GM12878 (cell line): ENCODE measurements around the gene CFAP74. TPM values are rescaled to one million over a fixed set of nuclear protein-coding genes. Genes with fewer than 3 reads are reported as not detected.

Source experiments
- ATAC-seq: fragments of 200-7000 bp; cut with Tn5 transposase; 3 replicates; pipeline ENCODE4 v1.9.1; 2020; ENCODE audit warnings: mild to moderate bottlenecking, moderate library complexity
- BruUV-seq: library from RNA; stranded (reverse); fragments of 400-500 nt; replicated peaks from 2 replicates; lab custom pipeline; 2021; lab: Mats Ljungman, UMichigan
- CTCF ChIA-PET: fragments of 300-600 bp; sonication (Branson Sonifier 250); formaldehyde crosslinking; extraction: SDS; loops from one replicate; lab custom pipeline; 2021; ENCODE audit warnings: inconsistent platforms; lab: Yijun Ruan, JAX
- POLR2A ChIA-PET: fragments of 350-600 bp; formaldehyde crosslinking; extraction: SDS; loops from one replicate; lab custom pipeline; 2021; ENCODE audit warnings: inconsistent platforms; lab: Charles Lee
- RAD21 ChIA-PET: fragments of 300-600 bp; sonication (Branson Sonifier 250); formaldehyde crosslinking; loops from one replicate; lab custom pipeline; 2023; ENCODE audit warnings: antibody characterized with exemption; ENCODE audit not compliant: unreplicated experiment; lab: Charles Lee
- SMC1A ChIA-PET: fragments of 300-600 bp; sonication (Branson Sonifier 250); formaldehyde crosslinking; loops from one replicate; lab custom pipeline; 2023; ENCODE audit not compliant: unreplicated experiment, uncharacterized antibody; lab: Charles Lee
- DNase-seq: peaks from one replicate; pipeline ENCODE4 v3.0.0-alpha.2; 2011; ENCODE audit warnings: low read depth, low spot score
- FAIRE-seq: peaks from 3 replicates; lab custom pipeline; 2011; peaks lifted over from hg19 to GRCh38; lab: Jason Lieb, UNC
- H2AFZ ChIP-seq: 2 replicates; pipeline ENCODE4 v1.6.0; 2011; ENCODE audit warnings: low read depth, low read length, control low read depth; ENCODE audit not compliant: control insufficient read depth
- H3K27ac ChIP-seq: 2 replicates; pipeline ENCODE4 v1.5.1; 2011; ENCODE audit warnings: control low read depth; ENCODE audit not compliant: control insufficient read depth, insufficient read depth
- H3K27me3 ChIP-seq, 2 experiments: replicated peaks in 1 of 2; 2 replicates each; pipeline versions ENCODE4 v1.6.0 to v1.6.1; 2011; ENCODE audit warnings: low read length in 1 of 2; ENCODE audit not compliant: control insufficient read depth in 2 of 2, insufficient read depth in 2 of 2
- H3K36me3 ChIP-seq, 2 experiments: 2 replicates each; pipeline ENCODE4 v1.5.1; 2011; ENCODE audit warnings: low read length in 1 of 2; ENCODE audit not compliant: control insufficient read depth in 2 of 2, insufficient read depth in 2 of 2
- H3K4me1 ChIP-seq: 2 replicates; pipeline ENCODE4 v1.6.1; 2011; ENCODE audit warnings: mild to moderate bottlenecking, low read length, moderate library complexity, mixed read lengths; ENCODE audit not compliant: control insufficient read depth, insufficient read depth
- H3K4me2 ChIP-seq: 2 replicates; pipeline ENCODE4 v1.6.0; 2011; ENCODE audit warnings: control low read depth; ENCODE audit not compliant: control insufficient read depth, insufficient read depth
- H3K4me3 ChIP-seq: fragments of 200-600 bp; sonication (generic); 2 replicates; pipeline ENCODE4 v1.5.1; 2016
- H3K79me2 ChIP-seq: 2 replicates; pipeline ENCODE4 v1.6.0; 2011; ENCODE audit warnings: low read length; ENCODE audit not compliant: control insufficient read depth, insufficient read depth
- H3K9ac ChIP-seq: 2 replicates; pipeline ENCODE4 v1.8.0; 2011; ENCODE audit warnings: low read length, control low read depth, mixed read lengths; ENCODE audit not compliant: control insufficient read depth, insufficient read depth
- H3K9me3 ChIP-seq: replicated peaks from 3 replicates; pipeline ENCODE4 v1.5.1; 2011; ENCODE audit warnings: mild to moderate bottlenecking, low read length; ENCODE audit not compliant: control insufficient read depth, insufficient read depth
- H4K20me1 ChIP-seq: 2 replicates; pipeline ENCODE4 v1.6.0; 2011; ENCODE audit not compliant: control insufficient read depth, insufficient read depth
- CEBPB ChIP-seq, 2 experiments: fragments of 150-350 bp in 1 of 2; IDR thresholded peaks; 2 replicates each; pipeline ENCODE4 v1.6.1; 2012 to 2014; ENCODE audit warnings: low read depth in 2 of 2, low read length in 2 of 2, borderline replicate concordance in 1 of 2, inconsistent platforms in 1 of 2
- CREM ChIP-seq: IDR thresholded peaks from 2 replicates; pipeline ENCODE4 v1.6.1; 2014; ENCODE audit warnings: antibody characterized with exemption, low read depth
- DPF2 ChIP-seq: fragments of 450-650 bp; IDR thresholded peaks from 2 replicates; pipeline ENCODE4 v1.6.1; 2017; ENCODE audit warnings: mild to moderate bottlenecking
- HDAC2 ChIP-seq: fragments of 200-600 bp; sonication (generic); IDR thresholded peaks from 2 replicates; pipeline ENCODE4 v1.6.1; 2017
- HSF1 ChIP-seq: fragments of 150-350 bp; IDR thresholded peaks from 2 replicates; pipeline ENCODE4 v1.6.1; 2014; ENCODE audit warnings: mild to moderate bottlenecking, low read depth, low read length
- IRF3 ChIP-seq: fragments of 450-650 bp; IDR thresholded peaks from 2 replicates; pipeline ENCODE4 v1.6.1; 2014; ENCODE audit warnings: mild to moderate bottlenecking
- KAT2A ChIP-seq: conservative IDR thresholded peaks from 2 replicates; pipeline ENCODE4 v1.6.1; 2011; ENCODE audit warnings: low read depth, low read length; ENCODE audit not compliant: control insufficient read depth
- MTA2 ChIP-seq: fragments of 450-650 bp; IDR thresholded peaks from 2 replicates; pipeline ENCODE4 v1.6.1; 2016; ENCODE audit warnings: low read depth, mild to moderate bottlenecking, moderate library complexity
- MTA3 ChIP-seq: IDR thresholded peaks from 2 replicates; pipeline ENCODE4 v1.6.1; 2012; ENCODE audit warnings: low read length, inconsistent platforms, borderline replicate concordance
- POU2F2 ChIP-seq: IDR thresholded peaks from 3 replicates; pipeline ENCODE4 v1.6.1; 2011; ENCODE audit warnings: low read depth, mild to moderate bottlenecking, low read length, borderline replicate concordance
- RELA ChIP-seq: fragments of 450-650 bp; IDR thresholded peaks from 2 replicates; pipeline ENCODE4 v1.8.0; 2014; ENCODE audit warnings: borderline replicate concordance; ENCODE audit not compliant: partially characterized antibody
- SUZ12 ChIP-seq: fragments of 200-600 bp; sonication (generic); IDR thresholded peaks from one replicate; pipeline ENCODE4 v1.6.1; 2018; ENCODE audit warnings: antibody characterized with exemption, mild to moderate bottlenecking; ENCODE audit not compliant: unreplicated experiment
- USF2 ChIP-seq: IDR thresholded peaks from 2 replicates; pipeline ENCODE4 v1.6.1; 2011; ENCODE audit warnings: low read depth, low read length, improper control_type of control experiment, borderline replicate concordance
- WRNIP1 ChIP-seq: IDR thresholded peaks from 2 replicates; pipeline ENCODE4 v1.6.1; 2011; ENCODE audit warnings: low read depth, low read length, improper control_type of control experiment, borderline replicate concordance
- YBX1 ChIP-seq: fragments of 450-650 bp; IDR thresholded peaks from 2 replicates; pipeline ENCODE4 v1.6.1; 2016; ENCODE audit warnings: antibody characterized with exemption
- WGBS: methylation state at CpG from one replicate; pipeline ENCODE4 v1.1.6; 2016; ENCODE audit warnings: low lambda C conversion rate; ENCODE audit not compliant: insufficient replicate concordance, insufficient coverage; ENCODE audit errors: missing lambda C conversion rate; 5-methylcytosine and 5-hydroxymethylcytosine counted together
- in situ Hi-C: fragments of 300-500 bp; cut with MboI; formaldehyde crosslinking; loops from 9 replicates; pipeline ENCODE4 v1.14.3; 2018; ENCODE audit warnings: mixed read lengths
- intact Hi-C: fragments of 100-400 bp; cut with micrococcal nuclease; formaldehyde crosslinking; loops from one replicate; pipeline ENCODE4 v1.14.2; 2022; ENCODE audit not compliant: unreplicated experiment
- polyA plus RNA-seq, 11 experiments: library from polyadenylated mRNA; depleted of rRNA in 4 of 11; unstranded in 6 of 11; stranded (reverse) in 5 of 11; fragments of >200 nt; fragmentation: Nextera tagmentation in 4 of 11; fragmentation: Illumina TruSeq in 1 of 11; extraction: Ambion mirVana in 4 of 11; extraction: Trizol in 1 of 11; gene quantifications; 1 replicate in 1 of 11; 2 replicates in 10 of 11; pipeline versions ENCODE4 v1.2.1 to v1.2.3, GENCODE V29; 2011 to 2016; ENCODE audit warnings: inconsistent platforms in 2 of 11, missing spikeins in 2 of 11, low read depth in 1 of 11
- total RNA-seq, 4 experiments: library from RNA; depleted of rRNA in 3 of 4; stranded (reverse); fragments of >200 nt in 3 of 4; fragmentation: Illumina TruSeq in 1 of 4; extraction: Trizol in 1 of 4; gene quantifications; 2 replicates each; pipeline versions ENCODE4 v1.2.1 to v1.2.3, GENCODE V29; 2013 to 2021

The CFAP74 gene
- total and polyA plus RNA-seq, 10 of the 15 experiments (the other 5 are each of a cell fraction or from before 2014, with no cell fraction given) = 0.01 TPM; not detected in 9

- SMC1A ChIA-PET = no interaction called here
- 37% methylated on average over 18 of the region's 18 CpGs for WGBS
- no peaks in the 10 kb centered on the region for H3K79me2 ChIP-seq
- TF ChIP-seq HDAC2 (no peak), YBX1 (no peak), CREM (no peak)
- TF ChIP-seq, all 136 proteins: peak for 0
- ChIA-PET POLR2A (no interaction called here), RAD21 (no interaction called here), CTCF (no interaction called here)
- Histone ChIP-seq H3K4me2 (no peak overlapping the region), H3K9me3 (no peaks in the 10 kb centered on the region; the same call in 2 of the 3 replicates), H3K27me3 (peaks cover 0 to 1% of the 10 kb centered on the region in 2 experiments; a peak in 2 of 4 replicates), H3K27ac (no peak overlapping the region), H3K4me3 (no peak overlapping the region), H3K36me3 (no peaks in the 10 kb centered on the region), H4K20me1 (no peaks in the 10 kb centered on the region), H3K4me1 (no peaks in the 10 kb centered on the region), H2AFZ (no peak overlapping the region), H3K9ac (no peak overlapping the region)
- in situ Hi-C loops (no loop called here), intact Hi-C loops (no loop called here)
- no peak for FAIRE-seq
- no peak for DNase-seq
- no TSS peak for BruUV-seq
- no peak for ATAC-seq
These were observed 33.9 kb upstream of the CFAP74 start for GRCh38 chr1:2037314-2037979.

- H2AFZ ChIP-seq = no peak overlapping the region
- intact Hi-C loops = no loop called here
- ChIA-PET CTCF (interaction anchor here (0.8 kb wide), 1 partner anchor 8 kb away, joined by 3 read pairs; no protein-coding TSS in a partner anchor), SMC1A (no interaction called here), POLR2A (no interaction called here), RAD21 (no interaction called here)
- H3K79me2 ChIP-seq = no peaks in the 10 kb centered on the region
- H3K36me3 ChIP-seq = no peaks in the 10 kb centered on the region
- no peak overlapping the region for H3K27ac ChIP-seq
- no peak overlapping the region for H3K4me3 ChIP-seq
- WGBS = 19% methylated on average over 15 of the region's 15 CpGs
- no TSS peak for BruUV-seq
- no peak for FAIRE-seq
- ATAC-seq = no peak
- DNase-seq = no peak
- in situ Hi-C loops = no loop called here
- no peak overlapping the region for H3K9ac ChIP-seq
- no peaks in the 10 kb centered on the region for H3K4me1 ChIP-seq
- no peaks in the 10 kb centered on the region; the same call in 2 of the 3 replicates for H3K9me3 ChIP-seq
- peaks cover 0 to 1% of the 10 kb centered on the region in 2 experiments; a peak in 2 of 4 replicates for H3K27me3 ChIP-seq
- H3K4me2 ChIP-seq = no peak overlapping the region
- H4K20me1 ChIP-seq = no peaks in the 10 kb centered on the region
- TF ChIP-seq RELA (no peak), HSF1 (no peak), IRF3 (no peak), SUZ12 (no peak), USF2 (no peak), POU2F2 (no peak), KAT2A (no peak), MTA2 (no peak), WRNIP1 (no peak), DPF2 (no peak), CEBPB (IDR thresholded peaks at IDR 0.05; ENCODE audit: borderline replicate concordance in 1 of 2, low read depth in 2 of 2, low read length in 2 of 2) (no peak), MTA3 (no peak), YBX1 (no peak)
These were observed 32.7 kb upstream of the CFAP74 start for GRCh38 chr1:2036287-2036686.
